NT2/D1 (cell line): ENCODE results near the gene TMEM45B.
"Not testable (repeated sequence)": the region's sequence is repeated elsewhere in the genome, so short reads cannot be mapped to it uniquely, and the experiment has no call there.

Source experiments
- SUZ12 ChIP-seq: IDR thresholded peaks from 2 replicates; pipeline ENCODE4 v1.6.1; 2011; ENCODE audit not compliant: insufficient read length, insufficient read depth; ENCODE audit errors: extremely low read depth
- YY1 ChIP-seq: IDR thresholded peaks from 2 replicates; pipeline ENCODE4 v1.6.1; 2011; ENCODE audit not compliant: insufficient read length, insufficient read depth
- ZNF274 ChIP-seq: IDR thresholded peaks from 2 replicates; pipeline ENCODE4 v1.6.1; 2011; ENCODE audit warnings: mild to moderate bottlenecking, low read depth, low read length

DNA sequence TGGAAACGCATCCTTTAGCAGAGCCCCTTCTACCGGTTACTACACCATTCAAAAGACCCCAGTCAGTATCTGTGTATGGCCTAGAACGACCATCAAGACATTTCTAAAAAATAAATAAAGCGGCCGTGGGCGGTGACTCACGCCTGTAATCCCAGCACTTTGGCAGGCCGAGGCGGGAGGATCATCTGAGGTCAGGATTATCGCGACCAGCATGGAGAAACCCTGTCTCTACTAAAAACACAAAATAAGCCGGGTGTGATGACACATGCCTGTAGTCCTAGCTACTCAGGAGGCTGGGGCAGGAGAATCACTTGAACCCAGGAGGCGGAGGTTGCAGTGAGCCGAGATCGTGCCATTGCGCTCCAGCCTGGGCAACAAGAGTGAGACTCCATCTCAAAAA is 53.0 kb downstream of the TMEM45B start:
- not testable (repeated sequence) for TF ChIP-seq ZNF274, YY1, SUZ12
